ENCODE results near the gene NEGR1.
"Not testable (repeated sequence)": the region's sequence is repeated elsewhere in the genome, so short reads cannot be mapped to it uniquely, and the experiment has no call there.

The NEGR1 gene

GRCh38 chr1:72282271-72283021 is at the start of gene NEGR1:
Gene NEGR1 (minus strand): TSS chr1:72282539.
- peak; percentile 99 for DNase-seq (ENCODE audit: low read depth, low spot score)

DNA sequence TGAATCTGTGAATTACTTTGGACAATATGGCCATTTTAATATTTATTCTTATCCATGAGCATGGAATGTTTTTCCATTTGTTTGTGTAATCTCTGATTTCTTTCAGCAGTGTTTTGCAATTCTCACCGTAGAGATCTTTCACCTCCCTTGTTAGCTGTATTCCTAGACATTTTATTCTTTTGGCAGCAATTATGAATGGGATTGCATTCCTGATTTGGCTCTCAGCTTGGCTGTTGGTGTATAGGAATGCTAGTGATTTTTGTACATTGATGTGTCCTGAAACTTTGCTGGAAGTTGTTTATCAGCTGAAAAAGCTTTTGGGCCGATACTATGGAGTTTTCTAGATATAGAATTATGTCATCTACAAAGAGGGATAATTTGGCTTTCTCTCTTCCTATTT is 44.2 kb upstream of the NEGR1 start:
- DNase-seq (ENCODE audit: low read depth, low spot score): peak; percentile 10

- DNase-seq (ENCODE audit: low read depth, low spot score): no peak
Observed at GRCh38 chr1:72324451-72324850, 42.1 kb upstream of the NEGR1 start.

- no peak for DNase-seq (ENCODE audit: low read depth, low spot score)
Observed at GRCh38 chr1:72322910-72323309, 40.6 kb upstream of the NEGR1 start.

DNA sequence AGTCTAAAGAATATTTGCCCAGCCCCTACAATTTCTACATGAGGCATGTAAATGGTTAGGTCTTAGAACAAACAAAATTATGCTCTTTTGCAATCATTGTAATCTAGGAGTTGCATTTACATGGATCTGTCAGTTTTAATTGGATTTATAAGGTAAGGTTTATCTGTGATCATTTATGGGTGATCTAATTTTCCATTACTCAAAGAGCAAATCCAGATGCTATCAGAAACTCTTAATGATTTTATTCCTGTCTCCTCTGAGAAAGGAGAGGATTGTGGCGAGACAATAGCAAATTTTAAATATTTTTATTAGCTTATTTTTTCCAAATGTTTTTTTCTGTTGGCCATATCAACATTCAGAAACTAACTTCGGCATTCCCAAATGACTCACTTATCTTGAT is 14.2 kb upstream of the NEGR1 start:
- DNase-seq (ENCODE audit: low read depth, low spot score): no peak

DNA sequence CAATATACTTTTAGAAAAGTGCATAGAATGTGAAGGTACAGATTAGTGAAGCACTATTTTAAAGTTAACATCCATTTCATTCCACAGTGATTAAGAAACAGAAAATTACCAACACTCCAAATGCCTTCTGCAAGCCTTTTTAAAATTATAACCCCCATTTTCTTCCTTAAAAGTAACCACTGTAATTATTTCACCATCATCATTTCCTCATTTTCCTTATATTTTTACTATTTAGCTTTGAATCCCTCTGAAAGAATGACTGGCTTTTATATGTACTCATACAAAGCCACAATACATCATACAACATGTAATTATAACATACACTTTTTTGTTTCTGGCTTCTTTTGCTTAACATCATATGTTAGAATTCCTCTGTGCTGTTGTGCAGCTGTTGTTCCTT is 6.5 kb upstream of the NEGR1 start:
- no peak for DNase-seq (ENCODE audit: low read depth, low spot score)

DNA sequence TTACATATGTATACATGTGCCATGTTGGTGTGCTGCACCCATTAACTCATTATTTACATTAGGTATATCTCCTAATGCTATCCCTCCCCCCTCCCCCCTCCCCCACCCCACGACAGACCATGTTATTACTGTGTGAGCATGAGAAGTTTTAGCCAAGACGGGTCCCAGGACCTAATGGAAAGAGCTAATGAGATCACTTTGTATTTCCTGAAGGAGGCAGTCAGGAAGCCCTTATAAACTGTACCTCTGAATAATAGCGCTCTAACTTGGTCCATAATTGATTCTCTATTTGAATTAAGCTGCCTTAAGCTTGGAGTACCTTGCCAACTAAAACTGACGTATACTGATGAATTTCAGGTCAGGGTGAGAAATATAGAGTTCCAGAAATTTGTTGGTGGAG is 4.1 kb upstream of the NEGR1 start:
- DNase-seq (ENCODE audit: low read depth, low spot score): peak; percentile 2

GRCh38 chr1:72285074-72285425 is 2.7 kb upstream of the NEGR1 start:
- DNase-seq (ENCODE audit: low read depth, low spot score): peak; percentile 84

DNA sequence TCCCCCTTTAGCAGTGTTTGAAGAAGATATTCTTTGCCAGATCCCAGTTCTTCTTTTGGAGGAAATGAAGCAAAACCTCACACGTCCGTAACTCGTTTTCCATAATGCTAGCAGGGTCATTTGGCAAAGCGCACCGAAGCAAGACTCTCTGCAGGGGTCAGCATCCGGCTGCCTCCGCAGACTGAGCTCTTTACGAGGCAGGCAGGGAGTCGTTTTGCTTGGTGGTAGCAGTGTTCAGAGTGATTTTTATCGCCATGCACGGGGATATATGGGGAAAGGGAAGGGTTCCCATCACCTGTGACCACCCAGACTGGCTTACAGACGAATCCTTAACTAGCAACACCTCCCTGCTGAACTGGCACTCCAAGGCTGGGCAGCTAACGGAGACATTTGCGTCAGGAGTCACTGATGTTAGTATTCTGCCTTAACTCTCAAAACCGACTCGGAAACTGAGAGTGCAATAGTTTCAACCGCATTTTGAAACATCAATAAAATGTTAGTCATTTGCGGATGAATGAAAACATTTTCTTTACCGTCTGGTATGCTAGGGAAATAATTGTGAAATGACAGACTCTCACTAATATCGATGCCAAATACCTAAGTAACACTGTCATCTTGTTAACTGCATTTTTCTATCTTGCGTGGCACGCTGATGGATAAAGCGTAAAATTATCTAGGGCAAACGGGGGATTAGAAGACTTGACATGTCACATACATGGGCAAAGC is 2.2 kb upstream of the NEGR1 start:
- DNase-seq (ENCODE audit: low read depth, low spot score): peak; percentile 89

- no peak for DNase-seq (ENCODE audit: low read depth, low spot score)
Observed at GRCh38 chr1:72284084-72284347, 1.7 kb upstream of the NEGR1 start.

DNA sequence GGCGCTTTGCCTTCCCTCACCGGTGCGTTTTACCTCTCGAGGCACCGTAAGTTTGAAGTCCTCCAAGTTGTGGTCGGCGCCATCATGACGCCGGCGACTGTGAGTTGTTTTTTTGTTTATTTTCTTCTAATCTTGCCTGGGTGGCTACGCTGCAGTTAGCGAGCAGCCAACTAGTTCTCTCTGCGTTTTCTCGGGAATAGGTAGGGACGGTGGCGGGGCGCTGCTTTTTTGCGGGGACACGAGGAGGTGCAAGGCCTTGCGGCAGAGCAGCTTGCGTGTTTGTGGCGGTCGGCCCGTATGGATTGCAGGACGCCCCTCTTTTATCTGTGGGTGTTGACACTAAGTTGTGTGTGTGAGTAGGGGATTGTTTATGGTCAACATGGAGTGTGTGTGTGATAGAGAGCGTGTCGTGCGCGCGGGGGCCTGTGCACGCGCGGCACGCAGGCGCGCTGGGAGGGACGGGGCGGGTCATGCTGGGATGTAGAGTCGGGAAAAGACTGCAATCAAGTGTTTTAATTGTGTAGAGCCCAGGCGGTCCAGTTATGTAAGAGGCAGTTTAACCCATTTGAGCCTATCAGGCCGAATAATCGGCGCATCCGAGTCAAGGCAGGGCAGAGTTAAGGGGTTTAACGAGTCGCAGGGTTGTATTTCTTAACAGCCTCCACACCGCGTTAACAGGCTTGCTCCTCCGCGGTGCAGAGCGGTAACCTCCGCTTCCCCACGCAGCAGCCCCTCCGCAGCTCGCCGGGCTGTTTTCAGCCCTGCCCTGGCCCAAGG is 1.2 kb upstream of the NEGR1 start:
- peak; percentile 91 for DNase-seq (ENCODE audit: low read depth, low spot score)

DNA sequence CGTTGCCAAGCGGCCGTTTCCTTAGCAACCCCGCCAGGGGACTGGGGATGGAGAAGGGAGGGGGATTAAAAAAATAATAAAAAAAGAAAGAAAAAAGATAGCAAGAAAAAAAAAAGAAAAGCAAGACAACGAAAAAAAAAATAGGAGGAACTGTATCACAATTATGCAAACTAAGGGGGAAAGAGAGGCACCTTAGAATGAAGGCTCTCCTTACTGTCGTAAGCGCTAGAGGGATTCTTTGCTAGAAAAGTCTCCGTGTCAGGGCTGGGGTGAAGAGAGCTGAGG is 625 bp upstream of the NEGR1 start:
- no peak for DNase-seq (ENCODE audit: low read depth, low spot score)

DNA sequence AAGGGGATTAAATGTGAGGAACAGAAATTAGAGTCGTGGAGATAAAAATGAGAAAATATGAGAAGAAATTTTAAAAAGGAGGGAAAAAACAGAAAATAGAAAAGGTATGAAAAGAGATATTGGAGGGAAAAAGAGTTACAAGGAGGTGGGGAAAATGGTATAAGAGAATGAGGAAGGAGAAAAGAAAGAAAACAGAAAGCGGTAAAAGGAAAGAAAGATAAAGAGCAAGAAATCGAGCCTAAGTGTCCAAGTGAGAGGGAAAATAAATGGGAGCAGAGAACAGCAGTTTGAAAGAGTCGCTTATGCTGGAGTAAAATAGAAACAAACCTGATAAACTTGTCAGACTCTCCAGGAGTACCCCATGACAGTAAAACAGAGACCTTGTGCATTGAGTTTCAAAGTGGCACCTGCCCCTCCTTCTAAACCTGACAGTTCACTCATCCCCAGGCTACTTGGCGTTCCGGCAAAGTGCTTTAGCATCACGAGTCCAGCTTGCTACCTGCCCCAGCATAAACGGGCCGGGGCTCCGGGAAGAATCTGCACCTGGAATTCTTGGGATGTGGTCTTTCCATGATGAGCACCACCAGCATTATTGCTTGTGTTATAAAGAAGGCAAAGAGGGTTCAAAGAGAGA is 585 bp downstream of the NEGR1 start:
- DNase-seq (ENCODE audit: low read depth, low spot score): no peak

DNA sequence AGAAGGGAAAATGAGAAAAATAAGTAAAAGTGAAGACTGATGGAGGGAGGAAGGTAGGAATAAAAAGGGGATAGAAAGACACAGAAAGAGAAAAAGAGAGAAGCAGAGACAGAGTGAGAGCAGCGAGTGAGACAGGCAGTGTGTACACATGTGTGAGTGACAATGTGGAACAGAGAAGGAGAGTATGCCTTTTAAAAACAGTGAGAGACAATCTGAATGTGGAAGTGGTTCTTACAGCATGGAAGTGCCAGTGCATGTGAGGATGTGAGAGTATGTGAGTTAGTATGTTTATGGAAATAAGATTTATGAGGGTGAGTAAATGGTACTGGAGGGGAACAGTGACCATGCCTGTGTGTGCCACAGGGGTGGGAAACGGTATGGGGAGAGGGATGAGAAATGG is 1.2 kb downstream of the NEGR1 start:
- peak; percentile 8 for DNase-seq (ENCODE audit: low read depth, low spot score)

GRCh38 chr1:72280711-72281110 is 1.6 kb downstream of the NEGR1 start:
- DNase-seq (ENCODE audit: low read depth, low spot score): no peak

DNA sequence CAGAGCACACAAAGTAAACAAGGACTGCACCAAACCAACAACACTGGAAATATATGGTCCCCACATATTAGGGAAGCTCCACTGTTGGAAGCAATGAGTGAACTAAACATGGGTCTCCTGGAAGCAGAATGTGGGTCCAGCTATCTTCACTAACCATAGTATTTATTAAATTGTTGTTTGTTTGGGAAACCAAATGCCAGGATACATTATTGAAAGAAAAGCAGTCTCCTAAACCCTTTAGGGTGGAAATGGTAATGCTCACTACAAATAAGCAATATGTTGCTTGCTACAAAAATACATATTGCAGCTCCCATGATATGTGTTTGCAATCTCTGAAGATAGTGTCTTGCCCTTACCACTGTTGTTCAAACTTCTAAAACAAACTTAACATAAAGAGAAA is 2.2 kb downstream of the NEGR1 start:
- no peak for DNase-seq (ENCODE audit: low read depth, low spot score)

GRCh38 chr1:72278461-72278860 is 3.9 kb downstream of the NEGR1 start:
- DNase-seq (ENCODE audit: low read depth, low spot score): no peak

DNA sequence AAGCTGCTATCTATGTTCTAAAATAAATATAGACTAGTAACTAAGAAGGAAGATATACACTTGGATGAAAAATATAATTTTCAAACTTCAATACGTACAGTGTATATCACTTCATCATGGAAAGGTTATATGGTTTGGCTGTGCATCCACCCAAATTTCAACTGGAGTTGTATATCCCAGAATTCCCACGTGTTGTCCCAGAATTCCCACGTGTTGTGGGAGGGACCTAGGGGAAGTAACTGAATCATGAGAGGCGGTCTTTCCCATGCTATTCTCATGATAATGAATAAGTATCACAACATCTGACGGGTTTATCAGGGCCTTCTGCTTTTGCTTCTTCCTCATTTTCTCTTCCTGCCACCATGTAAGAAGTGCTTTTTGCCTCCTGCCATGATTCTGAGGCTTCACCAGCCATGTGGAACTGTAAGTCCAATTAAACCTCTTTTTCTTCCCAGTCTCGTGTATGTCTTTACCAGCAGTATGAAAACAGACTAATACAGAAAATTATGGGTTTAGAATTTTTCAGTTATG is 10.7 kb downstream of the NEGR1 start:
- DNase-seq (ENCODE audit: low read depth, low spot score): no peak

DNA sequence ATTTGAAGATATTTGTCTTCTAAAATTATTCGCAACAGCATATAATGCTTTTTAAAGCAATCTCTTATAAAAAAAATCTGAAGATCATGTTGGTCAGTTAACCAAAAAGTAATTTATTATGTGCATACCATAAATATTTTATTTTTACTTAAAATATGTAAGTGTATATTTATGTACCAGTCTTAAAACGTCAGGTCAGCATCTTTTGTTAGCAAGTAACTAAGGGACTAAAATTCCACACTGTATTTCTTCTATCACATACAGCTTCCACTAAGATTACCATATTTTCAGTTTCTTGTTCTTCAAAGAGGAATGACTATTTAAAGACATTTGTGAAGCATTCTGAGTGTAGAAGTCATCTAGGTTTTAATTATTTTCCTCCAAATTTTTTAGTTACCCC is 19.6 kb downstream of the NEGR1 start:
- DNase-seq (ENCODE audit: low read depth, low spot score): no peak

GRCh38 chr1:72253132-72253531 is 29.2 kb downstream of the NEGR1 start:
- peak; percentile 47 for DNase-seq (ENCODE audit: low read depth, low spot score)

DNA sequence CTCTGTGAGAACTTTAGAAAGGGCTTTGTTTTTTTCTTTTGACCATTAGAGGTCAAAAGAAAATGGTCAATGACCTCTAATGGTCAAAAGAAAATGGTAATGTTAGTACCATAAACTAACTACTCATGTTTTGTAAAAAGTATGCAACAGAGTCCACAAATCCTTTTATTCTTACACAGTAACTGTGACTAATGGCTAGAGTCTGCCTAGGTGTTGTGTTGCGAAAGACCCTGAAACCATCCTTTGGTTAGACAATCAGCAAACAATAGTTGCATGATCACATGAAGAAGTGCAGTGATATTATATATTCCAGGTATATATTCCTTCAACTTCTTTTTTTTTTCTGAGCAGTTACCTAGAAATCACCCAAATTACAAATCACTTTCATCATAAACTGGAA is 40.9 kb downstream of the NEGR1 start:
- DNase-seq (ENCODE audit: low read depth, low spot score): no peak

DNA sequence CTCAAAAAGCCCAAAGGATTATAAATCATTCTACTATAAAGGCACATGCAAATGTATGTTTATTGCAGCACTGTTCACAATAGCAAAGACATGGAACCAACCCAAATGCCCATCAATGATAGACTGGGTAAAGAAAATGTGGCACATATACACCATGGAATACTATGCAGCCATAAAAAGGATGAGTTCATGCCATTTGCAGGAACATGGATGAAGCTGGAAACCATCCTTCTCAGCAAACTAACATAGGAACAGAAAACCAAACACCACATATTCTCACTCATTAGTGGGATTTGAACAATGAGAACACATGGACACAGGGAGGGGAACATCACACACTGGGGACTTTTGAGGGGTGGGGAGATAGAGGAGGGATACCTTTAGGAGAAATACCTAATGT is 46.4 kb downstream of the NEGR1 start:
- not testable (repeated sequence) for DNase-seq (ENCODE audit: low read depth, low spot score)

Data from astrocyte of the hippocampus (primary cell).